NK-92 (cell line): ENCODE data around the gene PPP3CA.
"Not testable (repeated sequence)": the region's sequence is repeated elsewhere in the genome, so short reads cannot be mapped to it uniquely, and the experiment has no call there.

ENCODE experiments used
- DNase-seq: peaks from one replicate; lab custom pipeline; 2025; ENCODE audit not compliant: unreplicated experiment; lab: John Stamatoyannopoulos, UW

PPP3CA gene

GRCh38 chr4:101183221-101183620, 164.1 kb downstream of the PPP3CA start:
- no peak for DNase-seq

GRCh38 chr4:101182688-101183087, 164.6 kb downstream of the PPP3CA start:
- not testable (repeated sequence) for DNase-seq

GRCh38 chr4:101178731-101179130, 168.6 kb downstream of the PPP3CA start:
- DNase-seq = no peak

- no peak for DNase-seq
Observed at GRCh38 chr4:101177154-101177553, 170.2 kb downstream of the PPP3CA start.

- DNase-seq = no peak
Observed at GRCh38 chr4:101175896-101176676, 171.2 kb downstream of the PPP3CA start.

GRCh38 chr4:101174679-101175345, 172.5 kb downstream of the PPP3CA start:
- DNase-seq = no peak

- no peak for DNase-seq
Observed at GRCh38 chr4:101172369-101172768, 175.0 kb downstream of the PPP3CA start.

- no peak for DNase-seq
Observed at GRCh38 chr4:101171747-101172146, 175.6 kb downstream of the PPP3CA start.

- DNase-seq = no peak
Observed at GRCh38 chr4:101169044-101170014, 178.0 kb downstream of the PPP3CA start.

- no peak for DNase-seq
Observed at GRCh38 chr4:101163936-101164335, 183.4 kb downstream of the PPP3CA start.

GRCh38 chr4:101162990-101163380, 184.3 kb downstream of the PPP3CA start:
- no peak for DNase-seq

- no peak for DNase-seq
Observed at GRCh38 chr4:101160792-101161592, 186.3 kb downstream of the PPP3CA start.

GRCh38 chr4:101158507-101158906, 188.8 kb downstream of the PPP3CA start:
- DNase-seq = no peak

GRCh38 chr4:101158134-101158482, 189.2 kb downstream of the PPP3CA start:
- no peak for DNase-seq

- no peak for DNase-seq
Observed at GRCh38 chr4:101157415-101158133, 189.8 kb downstream of the PPP3CA start.

- DNase-seq = no peak
Observed at GRCh38 chr4:101156619-101157310, 190.6 kb downstream of the PPP3CA start.

GRCh38 chr4:101155945-101156344, 191.4 kb downstream of the PPP3CA start:
- DNase-seq = no peak

GRCh38 chr4:101155368-101155767, 192.0 kb downstream of the PPP3CA start:
- DNase-seq = no peak

- no peak for DNase-seq
Observed at GRCh38 chr4:101153653-101154052, 193.7 kb downstream of the PPP3CA start.
